Karpas-422 (cell line): ENCODE results near the gene FAM124A. TPM values are rescaled to one million over a fixed set of nuclear protein-coding genes. Genes with fewer than 3 reads are reported as not detected.

ENCODE experiments used
- DNase-seq: peaks from one replicate; pipeline ENCODE4 v3.0.0-alpha.2; 2015
- H2AFZ ChIP-seq: fragments of 200-600 bp; sonication (generic); 2 replicates; pipeline ENCODE4 v1.6.1; 2014; ENCODE audit warnings: antibody characterized with exemption, low read length, mixed read lengths
- H3K27ac ChIP-seq: fragments of 200-600 bp; sonication (generic); 2 replicates; pipeline ENCODE4 v1.5.1; 2014; ENCODE audit warnings: mild to moderate bottlenecking, low read length, moderate library complexity
- H3K27me3 ChIP-seq: fragments of 200-600 bp; sonication (generic); 2 replicates; pipeline ENCODE4 v1.6.1; 2014; ENCODE audit warnings: low read length, mixed read lengths
- H3K36me3 ChIP-seq: fragments of 200-600 bp; sonication (generic); 2 replicates; pipeline ENCODE4 v1.6.1; 2014; ENCODE audit warnings: low read length, mixed read lengths; ENCODE audit not compliant: insufficient read depth
- H3K4me1 ChIP-seq: fragments of 200-600 bp; sonication (generic); 2 replicates; pipeline ENCODE4 v1.6.1; 2014; ENCODE audit warnings: mild to moderate bottlenecking, low read length, mixed read lengths
- H3K4me2 ChIP-seq: fragments of 200-600 bp; sonication (generic); 2 replicates; pipeline ENCODE4 v1.6.1; 2014; ENCODE audit warnings: low read length, low read depth, mild to moderate bottlenecking; ENCODE audit not compliant: poor library complexity, severe bottlenecking
- H3K4me3 ChIP-seq: fragments of 200-600 bp; sonication (generic); 2 replicates; pipeline ENCODE4 v1.5.1; 2014; ENCODE audit warnings: mild to moderate bottlenecking, antibody characterized with exemption, low read length, mixed read lengths
- H3K79me2 ChIP-seq: fragments of 200-600 bp; sonication (generic); 2 replicates; pipeline ENCODE4 v1.6.1; 2014; ENCODE audit warnings: mild to moderate bottlenecking, low read length, mixed read lengths
- H3K9ac ChIP-seq: fragments of 200-600 bp; sonication (generic); 2 replicates; pipeline ENCODE4 v1.6.0; 2014; ENCODE audit warnings: low read length
- H3K9me2 ChIP-seq: fragments of 200-600 bp; sonication (generic), shearing (Covaris generic); replicated peaks from 2 replicates; pipeline ENCODE4 v1.6.0; 2014; ENCODE audit warnings: mild to moderate bottlenecking, low read length, moderate library complexity; ENCODE audit not compliant: insufficient read depth
- H3K9me3 ChIP-seq: fragments of 300-700, 200-600 bp; sonication (generic); 2 replicates; pipeline ENCODE4 v1.6.1; 2014; ENCODE audit warnings: low read length, mixed read lengths
- H4K20me1 ChIP-seq: fragments of 200-600 bp; sonication (generic); 2 replicates; pipeline ENCODE4 v1.6.1; 2014; ENCODE audit warnings: mild to moderate bottlenecking, antibody characterized with exemption, low read length, low read depth; ENCODE audit not compliant: insufficient read depth
- total RNA-seq: library from RNA; depleted of rRNA; stranded (reverse); fragments of >200 nt; shearing (Covaris generic); gene quantifications from 2 replicates; pipeline ENCODE4 v1.2.3, GENCODE V29; 2014; ENCODE audit warnings: low replicate concordance

FAM124A gene
- total RNA-seq, 1 experiment from 2014 or later, result not detected

DNA sequence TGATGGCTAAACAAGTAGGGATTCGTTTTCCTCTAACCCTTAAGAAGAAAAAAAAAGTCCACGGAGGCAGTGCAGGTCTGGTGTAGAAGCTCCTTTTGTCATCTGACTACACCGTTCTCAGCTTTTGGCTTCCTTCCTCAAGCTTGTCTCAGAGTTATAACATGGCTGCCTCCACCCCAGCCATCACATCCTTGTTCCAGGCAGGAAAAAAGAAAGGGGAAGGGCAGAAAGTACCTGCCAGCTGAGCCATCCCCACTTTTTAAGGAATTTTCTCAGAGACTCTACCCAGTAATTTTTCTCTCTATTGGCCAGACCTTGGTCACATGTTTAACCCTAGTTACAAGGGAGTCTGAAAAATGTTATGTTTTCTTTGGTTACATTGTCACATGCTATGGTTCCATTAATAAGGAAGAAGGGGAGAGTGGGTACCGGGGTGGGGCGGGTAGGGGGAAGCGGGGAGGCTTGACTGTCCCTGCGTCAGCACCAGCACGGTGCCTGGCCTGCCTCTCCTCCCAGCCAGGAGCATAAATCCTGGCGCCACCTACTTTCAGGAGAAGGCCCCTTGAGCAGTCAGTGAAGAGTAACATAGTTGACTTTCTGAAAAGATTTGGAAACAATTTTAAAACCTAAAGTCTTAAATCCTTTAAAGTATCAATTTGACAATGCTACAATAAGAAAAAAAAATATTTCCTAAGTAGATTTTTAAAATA, 11.1 kb downstream of the FAM124A start:
- H2AFZ ChIP-seq, result no peak overlapping the region

DNA sequence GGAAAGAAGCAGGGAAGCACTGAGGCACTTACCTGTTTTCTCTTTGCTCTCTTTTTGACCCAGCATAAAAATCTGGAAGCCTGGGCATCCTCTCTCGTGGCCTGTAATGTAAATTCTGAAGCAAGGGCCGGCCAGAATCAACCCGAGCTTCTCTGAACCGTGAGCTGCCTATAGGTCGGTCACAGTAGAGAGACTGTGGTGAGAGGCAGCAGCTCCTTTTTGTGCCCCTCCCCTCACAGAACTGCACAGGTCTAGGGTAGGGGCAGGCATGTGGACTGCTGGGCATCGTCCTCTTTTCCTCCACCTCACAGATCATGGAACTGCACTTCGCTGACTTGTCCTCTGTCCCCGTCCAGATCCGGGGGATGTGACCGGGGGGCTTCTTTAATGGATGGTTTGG, 12.5 kb downstream of the FAM124A start:
- Histone ChIP-seq H3K4me2 (no peak overlapping the region), H3K9me2 (no peaks in the 10 kb centered on the region), H3K9me3 (no peaks in the 10 kb centered on the region), H3K36me3 (no peaks in the 10 kb centered on the region), H3K9ac (no peak overlapping the region), H3K27me3 (no peaks in the 10 kb centered on the region), H3K4me3 (no peak overlapping the region), H3K4me1 (peaks cover 8% of the 10 kb centered on the region), H2AFZ (no peak overlapping the region), H3K27ac (no peak overlapping the region), H3K79me2 (no peaks in the 10 kb centered on the region), H4K20me1 (no peaks in the 10 kb centered on the region)
- no peak for DNase-seq

More for the DNA sequence above, 11.1 kb downstream of the FAM124A start:
- Histone ChIP-seq H4K20me1 (no peaks in the 10 kb centered on the region), H3K79me2 (no peaks in the 10 kb centered on the region), H3K4me2 (no peak overlapping the region), H3K27me3 (no peaks in the 10 kb centered on the region), H3K4me1 (peaks cover 8% of the 10 kb centered on the region), H3K4me3 (no peak overlapping the region), H3K36me3 (no peaks in the 10 kb centered on the region), H3K9ac (no peak overlapping the region), H3K9me3 (no peaks in the 10 kb centered on the region), H3K27ac (no peak overlapping the region), H3K9me2 (no peaks in the 10 kb centered on the region)
- DNase-seq, result no peak

DNA sequence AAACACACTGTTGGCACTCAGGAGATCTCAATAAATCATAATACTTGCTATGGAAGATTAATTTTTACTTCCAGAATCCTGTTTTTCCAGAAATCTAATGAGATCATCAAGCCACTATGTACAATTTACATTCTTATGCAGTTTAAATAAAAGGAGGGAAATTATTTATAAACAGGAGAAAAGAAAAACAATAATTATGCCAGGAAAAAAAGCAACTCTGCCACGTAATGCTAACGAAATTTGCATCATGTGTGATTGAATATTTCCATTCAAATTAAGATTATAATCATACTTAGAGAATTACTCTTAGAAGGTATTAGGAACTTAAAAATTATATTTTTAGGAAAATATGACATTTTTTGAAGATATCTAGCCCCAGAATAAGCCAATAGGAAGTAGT, 13.0 kb downstream of the FAM124A start:
- no peaks in the 10 kb centered on the region for H4K20me1 ChIP-seq
- no peaks in the 10 kb centered on the region for H3K9me2 ChIP-seq
- H3K9ac ChIP-seq, result no peak overlapping the region
- no peak overlapping the region for H3K4me2 ChIP-seq
- no peaks in the 10 kb centered on the region for H3K36me3 ChIP-seq
- DNase-seq, result no peak
- no peaks in the 10 kb centered on the region for H3K9me3 ChIP-seq
- no peaks in the 10 kb centered on the region for H3K27me3 ChIP-seq
- H3K79me2 ChIP-seq, result no peaks in the 10 kb centered on the region
- no peak overlapping the region for H2AFZ ChIP-seq
- no peak overlapping the region for H3K27ac ChIP-seq
- no peak overlapping the region for H3K4me3 ChIP-seq
- H3K4me1 ChIP-seq, result peaks cover 8% of the 10 kb centered on the region

GRCh38 chr13:51235756-51236490, 13.7 kb downstream of the FAM124A start:
- H4K20me1 ChIP-seq, result no peaks in the 10 kb centered on the region
- no peak overlapping the region for H3K4me2 ChIP-seq
- H3K9ac ChIP-seq, result no peak overlapping the region
- no peaks in the 10 kb centered on the region for H3K36me3 ChIP-seq
- H3K4me1 ChIP-seq, result peaks cover 8% of the 10 kb centered on the region
- DNase-seq, result no peak
- H2AFZ ChIP-seq, result no peak overlapping the region
- H3K9me3 ChIP-seq, result no peaks in the 10 kb centered on the region
- no peaks in the 10 kb centered on the region for H3K79me2 ChIP-seq
- no peaks in the 10 kb centered on the region for H3K27me3 ChIP-seq
- H3K4me3 ChIP-seq, result no peak overlapping the region
- no peaks in the 10 kb centered on the region for H3K9me2 ChIP-seq
- H3K27ac ChIP-seq, result no peak overlapping the region

DNA sequence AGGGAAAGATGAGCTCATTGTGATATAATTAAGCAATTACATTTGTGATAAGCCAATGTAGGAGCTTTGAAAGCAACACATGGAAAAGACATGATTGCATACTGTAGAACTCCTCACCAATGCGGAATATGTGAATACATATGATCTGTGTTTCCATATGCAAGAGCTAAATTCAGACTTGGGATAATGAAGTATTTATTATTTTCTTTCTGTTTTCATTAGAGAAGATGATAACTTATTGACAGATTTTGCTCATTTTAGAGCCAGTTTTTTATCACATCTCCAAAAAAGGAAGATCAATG, 14.2 kb downstream of the FAM124A start:
- DNase-seq, result no peak
- no peak overlapping the region for H3K27ac ChIP-seq

GRCh38 chr13:51237386-51237785, 15.2 kb downstream of the FAM124A start:
- H3K9me2 ChIP-seq, result no peaks in the 10 kb centered on the region
- no peak overlapping the region for H3K4me3 ChIP-seq
- no peak overlapping the region for H2AFZ ChIP-seq
- H3K9me3 ChIP-seq, result no peaks in the 10 kb centered on the region
- no peak overlapping the region for H3K9ac ChIP-seq
- H3K4me1 ChIP-seq, result peaks cover 8% of the 10 kb centered on the region
- H3K79me2 ChIP-seq, result no peaks in the 10 kb centered on the region
- no peaks in the 10 kb centered on the region for H4K20me1 ChIP-seq
- H3K4me2 ChIP-seq, result no peak overlapping the region
- H3K27ac ChIP-seq, result no peak overlapping the region
- DNase-seq, result no peak
- H3K27me3 ChIP-seq, result no peaks in the 10 kb centered on the region
- no peaks in the 10 kb centered on the region for H3K36me3 ChIP-seq

More for the DNA sequence above, 14.2 kb downstream of the FAM124A start:
- Histone ChIP-seq H2AFZ (no peak overlapping the region), H3K4me1 (peaks cover 8% of the 10 kb centered on the region), H3K4me3 (no peak overlapping the region), H3K36me3 (no peaks in the 10 kb centered on the region), H3K27me3 (no peaks in the 10 kb centered on the region), H3K79me2 (no peaks in the 10 kb centered on the region), H3K9me2 (no peaks in the 10 kb centered on the region), H4K20me1 (no peaks in the 10 kb centered on the region), H3K9me3 (no peaks in the 10 kb centered on the region), H3K9ac (no peak overlapping the region), H3K4me2 (no peak overlapping the region)

- Histone ChIP-seq H3K27me3 (no peaks in the 10 kb centered on the region), H3K9me3 (no peaks in the 10 kb centered on the region), H2AFZ (no peak overlapping the region), H3K4me2 (no peak overlapping the region), H3K79me2 (no peaks in the 10 kb centered on the region), H3K9me2 (no peaks in the 10 kb centered on the region), H3K4me1 (peaks cover 8% of the 10 kb centered on the region), H3K36me3 (no peaks in the 10 kb centered on the region), H3K4me3 (no peak overlapping the region), H3K9ac (no peak overlapping the region), H3K27ac (no peak overlapping the region), H4K20me1 (no peaks in the 10 kb centered on the region)
- DNase-seq, result no peak
These were observed 15.7 kb downstream of the FAM124A start for GRCh38 chr13:51237887-51238286.

GRCh38 chr13:51240178-51240577, 18.0 kb downstream of the FAM124A start:
- Histone ChIP-seq H3K9ac (no peak overlapping the region), H3K4me2 (no peak overlapping the region), H3K27ac (no peak overlapping the region), H3K27me3 (no peaks in the 10 kb centered on the region), H3K4me3 (no peak overlapping the region), H3K36me3 (no peaks in the 10 kb centered on the region), H4K20me1 (no peaks in the 10 kb centered on the region), H3K4me1 (peaks cover 8% of the 10 kb centered on the region), H3K9me3 (no peaks in the 10 kb centered on the region), H2AFZ (no peak overlapping the region), H3K79me2 (no peaks in the 10 kb centered on the region), H3K9me2 (no peaks in the 10 kb centered on the region)
- DNase-seq, result no peak
